ENCODE data around the gene SAMD3. TPM values are rescaled to one million over a fixed set of nuclear protein-coding genes. Genes with fewer than 3 reads are reported as not detected.

Gene SAMD3
- polyA plus RNA-seq, 1 of the 3 experiments (the other 2 are of a cell fraction): 16.0 TPM

GRCh38 chr6:130136798-130137197 is 86.0 kb downstream of the SAMD3 start:
- Histone ChIP-seq H3K9me2 (no peaks in the 10 kb centered on the region), H3F3A (replicated peaks; ENCODE audit: insufficient read depth) (peaks cover 4% of the 10 kb centered on the region), H3K79me2 (ENCODE audit: insufficient read depth) (no peaks in the 10 kb centered on the region), H3K9ac (no peak overlapping the region), H2AFZ (ENCODE audit: low read depth) (no peak overlapping the region), H3K4me2 (no peak overlapping the region), H3K4me3 (ENCODE audit: low read depth in 2 of 2, low read length in 1 of 2) (no peak overlapping the region), H3K27ac (ENCODE audit: low read depth in 2 of 2, low read length in 1 of 2) (no peak overlapping the region), H3K27me3 (ENCODE audit: insufficient read depth) (no peaks in the 10 kb centered on the region), H4K20me1 (ENCODE audit: insufficient read depth) (no peaks in the 10 kb centered on the region), H3K4me1 (ENCODE audit: control insufficient read depth in 1 of 2, insufficient read depth in 2 of 2, low read depth in 1 of 2, low read length in 1 of 2) (no peaks in the 10 kb centered on the region), H3K9me3 (no peaks in the 10 kb centered on the region), H3K36me3 (replicated peaks in 1 of 2; ENCODE audit: control insufficient read depth in 1 of 2, insufficient read depth in 2 of 2, low read length in 1 of 2) (peaks cover 9 to 45% of the 10 kb centered on the region in 2 experiments)
- DNase-seq: no peak
- WGBS (ENCODE audit: low lambda C conversion rate): 80% methylated on average over 2 of the region's 2 CpGs
- TF ChIP-seq RFX5 (IDR thresholded peaks at IDR 0.05; ENCODE audit: low read length) (no peak), NRF1 (IDR thresholded peaks at IDR 0.05; ENCODE audit: low read depth, low read length) (no peak), USF1 (IDR thresholded peaks at IDR 0.05; ENCODE audit: borderline replicate concordance, low read depth) (no peak), JUND (IDR thresholded peaks at IDR 0.05) (no peak), GATA2 (CRISPR knock-in tag; IDR thresholded peaks at IDR 0.05) (no peak), PBX3 (IDR thresholded peaks at IDR 0.05) (no peak), USF2 (IDR thresholded peaks at IDR 0.05; ENCODE audit: borderline replicate concordance, low read depth, low read length) (no peak), IRF3 (IDR thresholded peaks at IDR 0.05; ENCODE audit: low read depth, low read length) (no peak), FOXM1 (IDR thresholded peaks at IDR 0.05; ENCODE audit: low read depth) (no peak), SIN3A (IDR thresholded peaks at IDR 0.05; ENCODE audit: borderline replicate concordance, low read depth, low read length) (no peak), SMC3 (IDR thresholded peaks at IDR 0.05; ENCODE audit: low read depth, low read length) (no peak), FOXJ3 (CRISPR knock-in tag; IDR thresholded peaks at IDR 0.05) (no peak), FOSL2 (IDR thresholded peaks at IDR 0.05; ENCODE audit: borderline replicate concordance, low read depth) (no peak), RXRA (IDR thresholded peaks at IDR 0.05; ENCODE audit: borderline replicate concordance, low read depth) (no peak), TAF1 (IDR thresholded peaks at IDR 0.05; ENCODE audit: borderline replicate concordance, low read depth, low read length) (no peak), CTCF (IDR thresholded peaks at IDR 0.05) (no peak), ELF1 (IDR thresholded peaks at IDR 0.05) (no peak), MXI1 (IDR thresholded peaks at IDR 0.05; ENCODE audit: low read depth, low read length) (no peak), EZH2phosphoT487 (IDR thresholded peaks at IDR 0.05; ENCODE audit: borderline replicate concordance, low read depth) (no peak)
- ChIA-PET POLR2A (no interaction called here), CTCF (no interaction called here)
